Measurements from ENCODE around the gene ARSG.

Gene ARSG

GRCh38 chr17:68452724-68453290 lies 161.5 kb downstream of the ARSG start:
- DNase-seq (ENCODE audit: low spot score) = no peak

- no peak for DNase-seq (ENCODE audit: low spot score)
Observed at GRCh38 chr17:68453991-68454665, 162.8 kb downstream of the ARSG start.

DNA sequence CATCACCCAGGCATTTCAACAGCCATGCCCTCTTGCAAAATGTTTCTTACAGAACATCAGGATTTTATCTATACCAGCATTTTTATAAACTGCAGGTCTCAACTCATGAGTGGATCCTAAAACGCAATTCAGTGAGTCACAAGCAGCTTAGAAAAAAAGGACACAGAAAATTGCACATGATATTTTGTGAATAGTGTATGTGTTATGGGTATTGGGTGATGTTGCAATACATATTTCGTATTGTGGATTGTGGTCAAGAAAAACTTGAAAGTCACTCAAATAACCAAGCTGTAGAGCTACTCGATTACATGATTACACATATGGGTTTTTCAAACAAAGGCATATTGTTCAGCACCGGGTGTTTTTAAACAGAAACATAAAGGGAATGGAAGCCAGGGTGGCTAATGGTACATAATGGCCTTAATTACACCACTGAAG lies 164.6 kb downstream of the ARSG start:
- peak; percentile 90 for DNase-seq (ENCODE audit: low spot score)

GRCh38 chr17:68456339-68457167 lies 165.3 kb downstream of the ARSG start:
- DNase-seq (ENCODE audit: low spot score) = peak; percentile 87

DNA sequence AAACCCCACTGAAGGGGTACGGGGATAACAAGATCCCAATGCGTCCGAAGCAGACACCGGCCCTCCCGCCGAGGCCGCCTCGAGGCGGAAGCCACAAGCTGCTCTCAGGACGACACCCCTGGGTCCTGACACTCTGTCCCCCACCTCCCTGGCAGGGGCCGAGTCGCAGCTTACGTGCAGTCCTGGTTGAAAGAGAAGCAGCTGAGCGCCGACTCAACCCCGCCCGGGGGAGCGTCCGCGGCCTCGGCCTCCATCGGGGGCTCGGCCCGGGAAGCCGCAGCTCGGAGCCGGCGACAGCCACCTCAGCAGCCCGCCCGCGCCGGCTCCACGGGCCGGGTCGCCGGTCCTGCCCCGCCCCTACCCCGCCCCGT lies 165.9 kb downstream of the ARSG start, which contains the start of gene WIPI1:
Gene WIPI1 (minus strand): TSS at position 329 of the 371 bp plus-strand sequence. CDS start 75 bp downstream, at position 254.
- DNase-seq (ENCODE audit: low spot score) = no peak

GRCh38 chr17:68457539-68458259 lies 166.4 kb downstream of the ARSG start:
- peak; percentile 96 for DNase-seq (ENCODE audit: low spot score)

DNA sequence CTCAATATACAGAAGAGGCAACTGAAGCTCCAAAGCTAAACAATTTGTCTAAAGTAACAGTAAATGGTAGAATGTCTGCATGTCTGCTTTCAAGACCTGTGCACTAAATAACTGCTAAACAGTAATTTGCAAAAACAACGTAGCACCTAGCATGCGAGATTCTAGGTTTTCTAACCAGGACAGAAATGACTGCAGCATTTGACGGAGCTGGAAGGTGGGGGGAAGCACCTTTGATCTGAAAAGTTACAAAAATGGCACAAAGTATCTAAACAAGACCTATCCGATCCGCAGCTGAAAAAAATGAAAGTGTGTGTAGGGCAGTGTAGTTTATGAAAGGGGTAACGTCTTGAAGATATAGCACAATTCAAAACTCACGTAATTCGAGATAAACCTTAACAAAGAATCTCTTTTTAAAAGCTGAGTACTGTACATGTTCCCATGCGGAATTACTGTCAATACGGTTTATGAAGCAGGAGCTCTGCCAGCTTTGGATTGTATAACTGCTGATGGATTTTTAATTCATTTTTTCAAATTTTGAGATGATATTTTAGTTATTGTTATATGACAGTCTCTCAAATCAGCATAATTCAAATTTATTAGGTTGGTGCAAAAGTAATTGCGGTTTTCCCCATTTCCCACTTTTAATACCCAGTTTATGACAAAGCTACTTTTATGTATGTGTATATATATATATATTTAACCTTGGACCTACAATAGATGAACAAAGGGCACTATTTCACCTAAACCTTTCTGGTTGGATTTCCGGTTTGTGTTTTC lies 167.2 kb downstream of the ARSG start:
- no peak for DNase-seq (ENCODE audit: low spot score)

DNA sequence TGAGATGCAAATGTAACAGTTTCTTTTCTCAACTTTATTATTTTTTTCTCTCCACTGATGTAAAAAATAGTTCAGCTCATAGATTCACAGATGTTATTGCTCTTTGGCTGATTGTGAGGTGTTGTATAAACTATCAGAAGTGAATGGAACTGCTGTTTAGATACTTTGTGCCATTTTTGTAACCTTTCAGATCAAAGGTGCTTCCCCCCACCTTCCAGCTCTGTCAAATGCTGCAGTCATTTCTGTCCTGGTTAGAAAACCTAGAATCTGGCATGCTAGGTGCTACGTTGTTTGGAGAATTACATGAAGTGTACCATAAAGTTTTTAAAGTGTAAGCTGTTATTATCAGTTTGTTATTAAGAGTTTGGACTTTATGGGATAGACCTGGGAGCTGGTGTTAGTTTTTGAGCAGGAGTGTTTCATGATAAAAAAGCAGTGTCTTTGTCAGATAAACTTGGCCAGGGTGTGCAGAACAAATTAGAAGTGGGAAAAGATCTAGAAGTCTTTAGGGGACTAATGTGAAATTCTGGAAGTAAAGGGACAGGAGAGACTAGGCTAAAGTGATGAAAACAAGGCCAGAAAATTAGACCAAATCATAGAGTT lies 167.8 kb downstream of the ARSG start:
- no peak for DNase-seq (ENCODE audit: low spot score)

DNA sequence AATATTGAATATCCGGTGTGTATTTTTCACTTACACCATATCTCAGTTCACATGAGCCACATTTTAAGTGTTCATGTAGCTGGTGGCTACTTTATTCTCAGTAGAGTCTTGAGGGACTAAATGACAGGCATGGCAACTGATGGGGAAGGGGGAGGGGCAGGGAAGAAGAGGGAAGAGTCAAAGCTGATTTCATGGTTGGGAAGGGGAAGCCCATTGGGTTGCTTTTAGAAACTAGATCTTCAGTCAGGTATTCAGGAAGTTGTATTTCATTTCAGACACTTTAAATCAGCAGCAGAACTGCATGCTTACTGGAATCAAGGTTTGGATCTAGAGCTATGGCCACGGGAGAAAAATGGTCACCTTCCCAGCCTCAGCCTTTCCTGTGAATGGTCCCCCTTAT lies 168.9 kb downstream of the ARSG start:
- no peak for DNase-seq (ENCODE audit: low spot score)

DNA sequence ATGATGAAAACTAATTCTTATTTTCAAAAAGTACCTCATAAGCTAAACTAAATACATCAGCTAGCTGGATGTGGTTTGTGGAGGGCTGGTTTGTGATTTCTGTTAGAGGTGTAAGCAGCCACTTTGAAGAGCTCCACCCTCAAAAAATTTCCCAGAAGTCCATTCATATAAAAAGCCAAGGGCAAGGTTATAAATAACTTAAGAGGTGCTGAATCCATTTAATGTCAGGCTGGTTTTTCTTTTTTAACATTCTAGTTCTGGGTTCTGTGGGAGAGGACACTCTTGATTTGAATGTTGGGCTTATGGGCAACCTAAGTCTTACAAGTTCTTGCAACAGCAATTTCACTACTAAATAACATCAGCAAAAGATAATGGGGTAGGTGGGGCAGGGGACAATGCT lies 169.4 kb downstream of the ARSG start:
- peak; percentile 80 for DNase-seq (ENCODE audit: low spot score)

- DNase-seq (ENCODE audit: low spot score) = peak; percentile 81
Observed at GRCh38 chr17:68461122-68461539, 169.8 kb downstream of the ARSG start.

- peak; percentile 20 for DNase-seq (ENCODE audit: low spot score)
Observed at GRCh38 chr17:68461589-68461988, 170.3 kb downstream of the ARSG start.

- peak; percentile 90 for DNase-seq (ENCODE audit: low spot score)
Observed at GRCh38 chr17:68462381-68463210, 171.3 kb downstream of the ARSG start.

DNA sequence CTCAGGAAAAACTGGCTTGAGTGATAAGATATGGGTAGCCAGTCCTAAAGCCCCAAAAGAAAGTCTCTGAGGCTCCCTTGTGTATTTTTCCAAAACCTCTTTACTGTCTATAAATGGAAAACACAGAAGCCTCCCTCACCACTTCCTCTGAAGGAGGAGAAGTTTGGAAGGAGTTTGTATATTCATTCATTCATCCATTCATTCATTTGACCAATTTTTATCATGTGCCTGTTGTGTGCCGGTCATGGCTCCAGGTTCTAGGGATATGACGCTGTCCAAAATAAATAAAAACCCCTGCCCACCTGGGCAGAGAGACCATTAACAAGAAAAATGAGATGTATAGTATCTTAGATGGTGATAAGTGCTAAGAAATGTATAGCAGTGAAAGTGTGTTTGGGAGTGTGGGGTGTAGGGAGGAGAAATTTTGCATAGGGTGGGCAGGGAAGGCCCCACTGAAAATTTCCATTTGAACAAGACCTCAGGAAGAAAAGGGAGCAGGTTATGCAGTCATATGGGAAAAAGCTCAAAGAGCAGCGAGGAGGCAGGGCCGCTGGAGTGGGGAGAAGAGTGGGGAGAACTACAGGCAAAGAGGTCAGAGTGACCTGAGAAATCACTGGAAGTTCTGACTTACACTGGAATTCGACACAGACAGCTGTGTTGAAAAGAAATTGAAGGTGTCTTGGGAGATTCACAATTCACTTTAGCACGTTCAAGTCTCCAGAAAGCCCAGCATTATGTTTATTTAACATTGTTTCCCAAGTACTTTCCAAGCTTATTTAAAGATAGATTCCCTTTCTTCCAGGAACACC lies 172.1 kb downstream of the ARSG start:
- no peak for DNase-seq (ENCODE audit: low spot score)

DNA sequence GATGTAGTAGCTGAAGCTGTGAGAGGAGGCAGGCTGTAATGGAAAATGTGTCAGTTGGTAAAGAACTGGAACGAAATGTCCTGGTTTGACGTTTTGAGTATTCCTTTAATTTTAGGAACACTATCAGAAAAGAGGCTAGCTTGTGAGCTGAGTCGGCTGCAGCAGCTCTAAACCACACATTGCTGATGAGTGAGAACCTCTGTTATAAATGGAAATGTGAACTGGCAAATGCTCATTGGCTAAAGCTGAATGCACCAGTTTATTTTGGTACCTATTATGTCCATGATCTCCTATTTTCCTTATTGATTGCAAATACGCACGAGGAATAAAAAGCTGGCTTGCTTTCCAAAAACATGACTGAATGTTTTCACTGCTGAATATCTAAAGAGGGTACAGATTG lies 177.0 kb downstream of the ARSG start:
- no peak for DNase-seq (ENCODE audit: low spot score)

GRCh38 chr17:68468788-68469187 lies 177.5 kb downstream of the ARSG start:
- DNase-seq (ENCODE audit: low spot score) = no peak
